HG03135 (cell line): ENCODE measurements around the gene LPP.

ENCODE experiments used
- ATAC-seq: cut with Tn5 transposase; IDR thresholded peaks from one replicate; pipeline ENCODE4 v1.9.1; 2021; ENCODE audit warnings: mild to moderate bottlenecking, moderate library complexity; ENCODE audit not compliant: unreplicated experiment

The LPP gene

GRCh38 chr3:188574885-188575284 is 420.9 kb downstream of the LPP start:
- no peak for ATAC-seq

DNA sequence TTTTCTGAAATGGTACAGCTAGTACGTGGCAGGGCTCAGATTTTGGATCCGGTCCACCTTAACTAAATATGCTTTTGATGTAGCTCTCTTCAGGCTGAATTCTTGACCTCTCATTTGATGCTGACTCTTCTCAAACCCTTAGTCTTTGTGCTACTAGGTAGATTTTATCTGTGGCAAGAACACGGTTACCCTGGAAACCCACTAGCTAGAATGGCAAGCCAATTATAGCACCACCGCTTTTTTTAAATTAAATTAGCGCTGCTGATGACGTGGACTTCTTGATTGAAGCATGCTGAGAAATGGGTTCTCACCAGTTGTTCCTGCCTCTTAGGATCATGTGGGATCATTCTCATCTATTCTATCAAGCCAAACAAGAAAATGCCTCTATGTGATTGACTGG is 421.5 kb downstream of the LPP start:
- ATAC-seq = no peak

DNA sequence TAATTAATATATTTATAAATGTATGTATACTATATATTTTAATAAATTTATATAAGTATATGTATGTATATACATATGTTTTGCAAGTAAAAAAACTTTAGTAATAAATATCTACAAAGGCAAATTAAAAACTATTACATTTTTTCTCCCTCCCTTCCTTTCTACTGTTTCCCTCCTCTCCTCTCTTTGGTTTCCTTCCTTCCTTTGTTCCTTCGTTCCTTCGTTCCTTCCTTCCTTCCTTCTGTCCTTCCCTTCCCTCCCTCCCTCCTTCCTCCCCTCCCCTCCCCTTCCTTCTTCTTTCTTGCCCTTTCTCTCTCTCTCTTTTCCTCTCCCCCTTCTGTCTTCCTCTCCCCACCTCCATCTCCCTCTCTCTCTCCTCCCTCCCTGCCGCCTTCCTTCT is 423.6 kb downstream of the LPP start:
- no peak for ATAC-seq

DNA sequence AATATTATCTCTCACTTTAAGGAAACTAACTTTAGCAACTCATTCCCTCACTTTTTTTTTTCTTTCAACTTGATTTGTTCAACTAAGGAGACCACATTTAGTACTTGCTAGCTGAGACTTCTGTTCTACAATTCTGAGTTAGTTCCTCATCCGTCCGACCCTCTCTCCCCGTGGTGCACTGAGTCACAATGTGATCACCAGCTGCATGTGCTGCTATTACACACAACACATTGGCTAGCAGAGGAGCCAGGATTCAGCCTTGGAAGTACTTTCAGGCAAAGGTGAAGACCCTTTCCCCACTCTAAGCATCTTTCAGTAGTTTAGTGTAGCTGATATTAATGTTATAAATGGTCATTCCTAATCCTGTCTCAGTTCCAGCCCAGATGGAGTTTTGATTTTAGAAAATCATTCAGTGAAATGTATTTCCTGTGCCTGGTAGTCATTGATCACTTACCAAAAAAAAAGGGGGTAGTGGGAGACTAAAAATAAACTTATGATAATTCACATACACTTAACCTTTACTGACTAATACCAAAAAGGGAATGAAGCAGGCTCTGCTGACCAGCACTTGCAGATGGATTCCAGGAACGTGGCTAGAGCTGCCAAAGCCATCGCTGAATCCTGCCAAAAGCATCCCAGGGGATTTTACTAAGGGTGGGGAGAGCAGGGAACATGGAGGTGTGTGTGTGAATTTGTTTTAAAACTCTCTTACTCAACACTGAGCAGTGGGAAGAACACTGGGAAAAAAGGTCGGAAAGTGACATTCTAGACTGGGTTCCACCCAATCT is 424.8 kb downstream of the LPP start:
- ATAC-seq = no peak

DNA sequence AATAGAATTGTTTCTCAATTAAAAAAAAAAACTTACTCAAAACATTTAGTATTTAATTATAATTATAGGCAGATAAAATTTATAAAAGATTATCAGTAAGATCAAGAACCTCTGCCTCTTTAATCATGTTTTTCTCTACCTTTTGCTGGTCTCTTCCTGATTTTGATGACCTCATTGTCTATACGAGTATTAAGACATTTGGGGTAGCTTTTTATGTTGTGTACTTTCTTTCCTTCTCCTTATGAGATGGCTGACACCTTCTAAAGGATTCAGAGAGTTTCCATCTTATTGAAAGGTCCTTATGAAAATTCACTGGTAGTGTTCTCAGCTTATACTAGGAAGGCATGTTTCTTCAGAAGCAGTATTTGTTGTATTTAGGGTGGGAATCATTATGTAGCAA is 426.3 kb downstream of the LPP start:
- ATAC-seq = no peak

GRCh38 chr3:188580659-188581058 is 426.7 kb downstream of the LPP start:
- no peak for ATAC-seq

DNA sequence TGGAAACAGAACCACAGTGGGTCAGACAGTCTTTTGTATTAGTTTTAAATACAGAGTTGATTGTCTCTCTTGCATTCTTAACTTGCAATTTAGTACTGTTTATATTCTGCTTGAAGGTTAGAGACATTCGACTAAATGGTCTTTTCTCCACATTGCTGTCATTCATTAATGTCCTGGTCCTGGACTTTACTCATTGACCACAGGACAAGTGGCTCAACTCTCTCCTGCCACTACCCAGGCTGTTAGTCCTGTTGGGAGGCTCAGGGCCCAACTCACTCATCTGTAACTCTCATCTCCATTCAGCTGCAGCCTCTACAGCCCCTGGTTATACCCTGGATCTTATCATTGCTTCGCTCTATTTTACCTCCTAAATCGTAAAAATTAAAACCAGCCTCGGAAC is 427.4 kb downstream of the LPP start:
- ATAC-seq = no peak

DNA sequence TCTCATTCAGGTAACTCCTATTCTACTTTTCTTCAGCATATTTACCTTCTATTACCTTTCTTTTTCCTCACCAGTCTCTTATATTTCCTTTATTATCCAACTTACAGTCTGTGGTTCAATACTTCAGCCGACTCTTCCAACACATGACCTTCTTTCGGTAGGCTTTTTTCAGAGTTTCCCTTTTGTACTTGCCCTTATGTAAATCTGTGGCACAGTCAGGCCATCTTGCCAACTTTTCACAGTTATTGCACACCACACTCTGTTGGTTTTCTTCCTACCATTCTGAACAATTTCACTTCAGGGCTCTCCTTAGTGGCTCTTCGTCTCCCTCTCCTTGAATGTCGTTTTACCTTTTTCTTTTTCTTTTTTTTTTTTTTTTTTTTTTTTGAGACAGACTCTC is 427.8 kb downstream of the LPP start:
- ATAC-seq = no peak

GRCh38 chr3:188583341-188584161 is 429.6 kb downstream of the LPP start:
- no peak for ATAC-seq

DNA sequence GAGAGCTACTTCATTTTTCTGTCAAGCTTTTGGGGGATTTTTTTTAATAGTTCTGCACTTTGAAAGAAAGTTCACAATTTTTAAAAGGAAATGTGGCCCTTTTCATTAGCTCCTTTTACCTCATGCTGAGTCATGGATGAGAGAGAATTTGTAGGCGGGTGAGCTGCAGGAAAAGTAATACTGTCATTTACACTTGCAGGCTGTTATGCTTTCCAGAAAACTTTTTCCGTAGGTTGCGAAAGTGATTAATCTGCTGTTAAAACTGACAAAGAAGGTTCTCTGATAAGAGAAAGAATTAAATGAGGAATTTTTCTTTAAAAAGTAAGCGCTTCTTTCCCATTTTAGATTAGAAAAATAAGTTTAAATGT is 430.2 kb downstream of the LPP start:
- no peak for ATAC-seq

DNA sequence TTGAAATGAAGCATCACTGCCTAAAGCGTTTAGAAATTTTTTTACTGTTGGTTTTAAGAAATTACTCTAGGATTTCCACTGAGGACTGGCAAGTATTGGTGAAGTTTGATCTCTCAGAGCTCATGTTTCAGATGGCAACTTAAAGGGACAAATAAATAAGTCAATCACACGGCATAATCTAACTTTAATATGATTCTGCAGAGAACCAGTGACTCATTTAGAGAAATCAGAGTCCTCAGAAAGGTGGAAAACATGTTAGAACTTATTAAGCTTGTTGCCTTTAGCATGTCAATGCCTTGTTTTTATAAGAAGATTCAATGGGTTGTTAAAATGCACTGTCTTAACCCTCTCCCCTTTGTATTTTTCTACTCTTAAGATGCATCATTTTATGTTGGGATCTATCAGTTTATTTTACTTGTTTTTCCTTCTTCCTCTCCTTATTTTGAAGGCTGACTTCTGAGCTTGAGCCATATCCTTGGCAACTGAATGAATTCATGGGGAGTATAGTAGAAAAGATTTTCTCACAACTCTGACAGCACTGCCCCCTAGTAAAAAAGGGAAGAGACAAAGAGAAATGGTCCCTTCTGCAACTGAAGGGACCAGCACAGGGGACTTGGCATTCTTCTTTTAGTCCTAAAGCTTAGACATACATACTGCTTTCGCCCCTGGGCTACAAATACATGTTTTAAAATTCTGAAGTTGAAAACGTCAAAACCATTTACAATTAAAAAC is 431.2 kb downstream of the LPP start:
- ATAC-seq = no peak

GRCh38 chr3:188589071-188589470 is 435.1 kb downstream of the LPP start:
- no peak for ATAC-seq

DNA sequence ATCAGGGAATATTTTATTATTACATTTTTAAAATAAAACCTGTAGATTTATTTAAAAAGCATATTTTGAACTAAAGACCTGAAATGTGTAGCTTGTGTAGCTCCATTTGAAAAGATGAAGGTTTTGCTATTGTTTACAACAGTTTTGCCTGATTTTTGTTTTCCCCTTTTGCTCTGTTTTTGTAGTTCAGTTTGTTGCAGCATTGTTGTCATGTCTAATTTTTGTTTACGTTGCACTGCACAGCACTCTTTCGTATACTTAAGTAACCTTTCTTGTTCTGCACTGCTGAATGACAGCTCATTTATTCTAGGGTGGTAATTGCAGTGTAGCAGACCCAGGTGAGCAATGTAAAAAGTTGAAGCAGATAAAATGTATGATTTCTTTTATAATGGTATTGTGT is 435.8 kb downstream of the LPP start:
- ATAC-seq = no peak

DNA sequence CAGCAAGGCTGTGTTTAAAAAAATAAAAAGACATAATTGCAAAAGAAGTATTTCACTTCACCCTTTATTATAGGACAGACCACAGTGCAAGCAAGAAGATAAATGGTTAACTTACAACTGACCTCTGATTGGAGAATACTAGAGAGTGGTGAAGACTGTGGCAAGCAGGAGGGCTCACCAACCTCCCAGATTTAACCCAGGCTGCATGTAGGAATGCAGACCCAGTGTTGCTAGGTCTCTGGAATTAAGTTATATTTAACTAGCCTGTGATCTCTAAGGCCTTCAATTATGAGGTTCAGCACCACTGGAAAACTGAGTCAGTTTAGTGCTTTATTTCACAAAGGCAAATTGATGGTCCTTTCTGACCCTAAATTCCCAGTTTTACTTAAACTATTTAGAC is 436.6 kb downstream of the LPP start:
- no peak for ATAC-seq

- no peak for ATAC-seq
Observed at GRCh38 chr3:188594139-188594538, 440.2 kb downstream of the LPP start.

DNA sequence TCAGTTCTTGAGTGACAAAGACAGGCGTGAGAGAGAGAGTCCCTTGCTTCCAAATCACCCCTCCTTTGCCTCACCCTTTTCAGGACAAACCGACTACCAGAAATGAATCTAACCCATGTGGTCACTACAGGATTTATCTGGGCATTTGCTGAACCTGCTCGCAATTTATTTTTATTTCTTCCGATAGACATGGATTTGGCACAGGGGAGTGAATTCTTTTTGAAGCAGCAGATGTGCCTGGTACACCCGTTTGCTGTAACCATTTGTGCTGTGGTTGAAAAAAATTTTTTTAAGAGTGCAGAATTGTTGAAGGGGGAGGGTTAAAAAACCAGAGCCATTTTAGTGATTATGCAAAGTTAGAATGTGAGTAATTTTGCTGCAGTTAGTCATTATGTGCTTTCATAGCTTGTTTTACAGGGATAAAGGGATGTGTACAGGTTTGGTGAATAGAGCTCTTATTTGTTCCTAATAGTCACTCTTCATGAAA is 442.0 kb downstream of the LPP start:
- ATAC-seq = no peak

- ATAC-seq = no peak
Observed at GRCh38 chr3:188598894-188599293, 444.9 kb downstream of the LPP start.

GRCh38 chr3:188602111-188602510 is 448.2 kb downstream of the LPP start:
- ATAC-seq = no peak

- ATAC-seq = no peak
Observed at GRCh38 chr3:188602620-188603019, 448.7 kb downstream of the LPP start.

- no peak for ATAC-seq
Observed at GRCh38 chr3:188604651-188605050, 450.7 kb downstream of the LPP start.

DNA sequence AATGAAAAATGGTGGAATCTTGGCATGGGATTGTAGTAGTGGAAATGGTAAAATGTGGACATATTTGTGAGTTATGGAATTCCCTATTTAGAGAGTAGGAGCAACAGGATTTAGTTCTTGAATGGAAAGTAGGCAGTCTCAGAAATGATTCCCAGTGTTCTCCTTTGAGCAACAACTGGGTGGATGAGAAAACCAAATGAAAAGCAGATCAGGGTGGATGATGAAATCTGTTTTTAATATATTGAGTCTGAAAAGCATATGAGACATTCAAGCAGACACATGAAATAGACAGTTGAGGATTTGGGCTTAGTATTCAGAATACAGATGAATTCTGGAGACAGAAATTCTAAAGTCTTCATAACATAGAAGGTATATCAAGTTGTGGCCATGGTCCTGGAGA is 451.3 kb downstream of the LPP start:
- no peak for ATAC-seq

GRCh38 chr3:188605905-188606304 is 451.9 kb downstream of the LPP start:
- no peak for ATAC-seq
